GM10847 (cell line): Measurements from ENCODE around the gene SLC30A3.

ENCODE experiments used
- POLR2A ChIP-seq: IDR thresholded peaks from 2 replicates; pipeline ENCODE4 v1.6.1; 2011; ENCODE audit not compliant: insufficient read length; ENCODE audit errors: extremely low read depth

SLC30A3 gene

GRCh38 chr2:27297195-27297594 lies 34.3 kb upstream of the SLC30A3 start:
- no peak for TF ChIP-seq POLR2A

- TF ChIP-seq POLR2A = no peak
Measured at GRCh38 chr2:27296481-27296880, 33.6 kb upstream of the SLC30A3 start.

GRCh38 chr2:27294928-27295327 lies 32.1 kb upstream of the SLC30A3 start:
- no peak for TF ChIP-seq POLR2A

GRCh38 chr2:27291865-27292264 lies 29.0 kb upstream of the SLC30A3 start:
- TF ChIP-seq POLR2A = no peak

- TF ChIP-seq POLR2A = no peak
Measured at GRCh38 chr2:27290549-27290948, 27.7 kb upstream of the SLC30A3 start.

- TF ChIP-seq POLR2A = no peak
Measured at GRCh38 chr2:27288610-27289009, 25.8 kb upstream of the SLC30A3 start.

- TF ChIP-seq POLR2A = no peak
Measured at GRCh38 chr2:27285481-27285880, 22.6 kb upstream of the SLC30A3 start.

GRCh38 chr2:27284996-27285395 lies 22.1 kb upstream of the SLC30A3 start:
- no peak for TF ChIP-seq POLR2A

GRCh38 chr2:27282892-27283291 lies 20.0 kb upstream of the SLC30A3 start:
- no peak for TF ChIP-seq POLR2A

GRCh38 chr2:27281855-27282559 lies 19.2 kb upstream of the SLC30A3 start, which contains the start of gene TRIM54:
TSS of gene TRIM54 (plus strand) at chr2:27282429. CDS start at chr2:27282732, 303 bp downstream.
- no peak for TF ChIP-seq POLR2A

- TF ChIP-seq POLR2A = no peak
Measured at GRCh38 chr2:27281442-27281841, 18.6 kb upstream of the SLC30A3 start.

GRCh38 chr2:27280826-27281225 lies 18.0 kb upstream of the SLC30A3 start:
- no peak for TF ChIP-seq POLR2A

- TF ChIP-seq POLR2A = no peak
Measured at GRCh38 chr2:27278010-27278409, 15.2 kb upstream of the SLC30A3 start.

GRCh38 chr2:27275211-27276150 lies 12.6 kb upstream of the SLC30A3 start, which contains the start of gene DNAJC5G:
TSS of gene DNAJC5G (plus strand) at chr2:27275433. CDS start at chr2:27276729, 1,296 bp downstream.
- no peak for TF ChIP-seq POLR2A

- TF ChIP-seq POLR2A = no peak
Measured at GRCh38 chr2:27271631-27272340, 8.9 kb upstream of the SLC30A3 start.
